ENCODE measurements around the gene KCNH1.

The KCNH1 gene

DNA sequence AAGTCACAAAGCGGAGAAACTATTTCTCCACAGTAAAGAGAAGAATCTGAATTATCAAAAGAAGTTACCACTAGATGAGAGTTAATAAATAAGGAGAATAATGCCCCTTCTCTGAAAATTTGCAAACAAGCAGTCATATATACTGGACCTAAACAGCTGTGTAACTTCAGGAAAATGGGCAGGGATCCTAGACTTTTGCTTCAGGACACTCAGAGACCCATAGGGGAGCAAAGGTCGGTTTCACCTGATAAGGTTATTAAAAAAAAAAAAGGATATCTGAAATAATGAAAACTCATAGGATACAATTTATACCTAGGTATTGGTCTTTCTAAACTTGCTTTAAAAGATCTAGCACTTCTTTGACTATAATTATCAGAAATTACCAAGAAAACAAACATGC is 191.4 kb downstream of the KCNH1 start:
- no peaks in the 10 kb centered on the region for H3K36me3 ChIP-seq (ENCODE audit: insufficient read depth, low read length)
- H3K9me3 ChIP-seq (ENCODE audit: control insufficient read depth, insufficient read depth, low read length), result no peaks in the 10 kb centered on the region
- no peak overlapping the region for H3K9ac ChIP-seq (ENCODE audit: low read depth, low read length)
- 0 out of 2 replicates have a peak, but pooled peaks cover 5% of the 10 kb centered on the region for H3K4me1 ChIP-seq (ENCODE audit: insufficient read depth, low read length)

DNA sequence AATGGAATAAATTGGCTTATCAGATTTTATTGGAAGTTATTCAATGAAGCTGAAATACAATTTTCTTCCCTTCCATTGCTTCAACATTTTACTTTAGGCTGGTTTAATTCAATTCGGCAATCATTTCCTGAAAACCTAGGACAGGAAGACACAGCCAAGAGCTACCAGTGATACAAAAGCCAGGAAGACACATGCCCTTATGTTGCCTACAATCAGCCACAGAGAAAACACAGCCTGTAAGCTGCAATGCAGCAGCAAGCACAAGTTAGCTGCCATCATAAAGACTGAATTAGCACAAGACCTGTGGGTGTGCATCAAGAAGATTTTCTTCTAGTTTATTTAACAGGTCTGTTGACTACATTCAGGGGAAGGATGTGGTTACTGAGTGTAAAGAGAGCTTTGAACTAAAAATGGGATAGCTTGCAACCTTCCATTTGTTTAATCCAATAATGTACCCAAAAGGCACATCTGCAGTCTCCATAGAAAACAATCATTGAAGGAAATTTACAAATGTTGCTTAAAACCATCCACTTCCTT is 193.8 kb downstream of the KCNH1 start:
- Histone ChIP-seq H3K9me3 (ENCODE audit: control insufficient read depth, insufficient read depth, low read length) (no peaks in the 10 kb centered on the region), H3K36me3 (ENCODE audit: insufficient read depth, low read length) (no peaks in the 10 kb centered on the region), H3K9ac (ENCODE audit: low read depth, low read length) (no peak overlapping the region), H3K4me1 (ENCODE audit: insufficient read depth, low read length) (0 out of 2 replicates have a peak, but pooled peaks cover 5% of the 10 kb centered on the region)

DNA sequence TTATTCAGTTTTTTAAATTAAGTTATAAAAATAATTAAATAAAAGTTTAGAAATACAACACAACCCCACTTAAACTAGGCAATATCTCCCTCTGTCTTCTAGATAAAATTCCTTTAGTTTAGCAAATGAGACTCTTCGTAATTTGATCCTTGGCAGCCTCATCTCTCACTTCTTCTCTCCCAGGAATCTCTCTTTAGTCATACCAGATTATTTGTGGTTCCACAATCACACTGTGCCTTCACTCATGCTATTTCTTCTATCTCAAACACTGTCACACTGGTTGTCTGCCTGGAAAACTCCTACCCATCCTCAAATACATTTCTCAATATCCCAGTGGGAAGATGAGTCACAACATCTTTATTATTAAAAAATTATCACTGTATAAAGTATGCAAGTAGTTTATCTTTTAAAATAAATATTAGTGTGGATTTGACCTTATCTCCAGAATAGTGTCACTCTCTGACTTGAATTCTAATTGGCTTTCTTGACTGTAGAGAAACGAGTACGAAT is 195.5 kb downstream of the KCNH1 start:
- Histone ChIP-seq H3K9ac (ENCODE audit: low read depth, low read length) (no peak overlapping the region), H3K9me3 (ENCODE audit: control insufficient read depth, insufficient read depth, low read length) (no peaks in the 10 kb centered on the region), H3K36me3 (ENCODE audit: insufficient read depth, low read length) (no peaks in the 10 kb centered on the region), H3K4me1 (ENCODE audit: insufficient read depth, low read length) (0 out of 2 replicates have a peak, but pooled peaks cover 5% of the 10 kb centered on the region)

DNA sequence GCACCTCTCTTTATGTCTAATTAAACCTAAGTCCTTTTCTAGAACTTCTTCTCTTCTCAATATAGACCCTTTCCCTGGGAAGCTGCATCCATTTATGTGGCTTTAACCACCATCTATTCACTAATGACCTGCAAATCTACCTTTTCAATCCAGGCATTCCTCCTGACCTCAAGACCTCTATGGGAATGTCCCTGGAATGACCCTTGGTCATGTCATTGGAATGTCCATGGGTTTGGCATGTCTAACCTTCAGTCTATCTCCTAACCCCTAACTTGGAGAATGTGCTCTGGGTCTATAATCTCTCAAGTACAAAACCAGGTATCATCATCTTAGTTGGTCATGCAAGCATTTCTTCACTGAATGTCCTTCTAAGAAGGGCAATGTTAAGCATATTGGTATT is 196.1 kb downstream of the KCNH1 start:
- Histone ChIP-seq H3K9me3 (ENCODE audit: control insufficient read depth, insufficient read depth, low read length) (no peaks in the 10 kb centered on the region), H3K4me1 (ENCODE audit: insufficient read depth, low read length) (0 out of 2 replicates have a peak, but pooled peaks cover 5% of the 10 kb centered on the region), H3K36me3 (ENCODE audit: insufficient read depth, low read length) (no peaks in the 10 kb centered on the region), H3K9ac (ENCODE audit: low read depth, low read length) (no peak overlapping the region)

DNA sequence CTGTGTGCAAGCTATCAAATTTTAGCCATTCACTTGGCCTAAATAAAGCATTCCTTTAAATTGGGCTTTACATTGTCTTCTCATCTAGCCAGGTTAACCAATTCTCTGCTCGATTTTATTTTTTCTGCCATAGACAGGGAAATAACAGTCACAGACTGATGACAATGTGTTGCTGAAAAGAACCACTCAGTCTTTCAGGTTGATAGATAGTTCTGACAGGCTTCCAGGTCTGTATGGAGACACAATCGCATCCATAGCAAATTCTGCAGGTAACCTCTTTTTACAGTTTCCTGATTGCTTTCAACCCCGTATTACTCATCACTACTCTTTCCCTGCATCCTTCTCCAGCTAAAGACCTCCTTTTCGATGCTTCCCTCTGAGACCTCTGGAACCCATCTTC is 198.0 kb downstream of the KCNH1 start:
- H3K4me1 ChIP-seq (ENCODE audit: insufficient read depth, low read length), result 0 out of 2 replicates have a peak, but pooled peaks cover 5% of the 10 kb centered on the region
- no peak overlapping the region for H3K9ac ChIP-seq (ENCODE audit: low read depth, low read length)
- H3K9me3 ChIP-seq (ENCODE audit: control insufficient read depth, insufficient read depth, low read length), result no peaks in the 10 kb centered on the region
- no peaks in the 10 kb centered on the region for H3K36me3 ChIP-seq (ENCODE audit: insufficient read depth, low read length)

DNA sequence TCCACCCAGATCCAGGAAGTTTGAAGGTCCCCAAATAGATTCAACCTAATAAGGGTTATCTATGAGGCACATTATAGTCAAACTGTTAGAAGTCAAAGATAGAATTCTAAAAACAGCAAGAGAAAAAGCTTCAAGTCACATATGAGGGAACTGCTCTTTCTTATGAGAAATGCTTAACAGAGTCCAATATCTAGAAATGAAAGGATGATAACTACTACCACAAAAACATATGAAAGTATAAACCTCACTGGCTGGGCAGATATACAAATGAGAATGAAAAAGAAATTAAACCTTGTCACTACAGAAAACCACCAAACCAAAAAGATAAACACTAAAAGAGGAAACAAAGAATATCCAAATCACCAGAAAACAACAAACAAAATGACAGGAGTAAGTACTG is 201.8 kb downstream of the KCNH1 start:
- H3K9ac ChIP-seq (ENCODE audit: low read depth, low read length), result no peak overlapping the region
- H3K36me3 ChIP-seq (ENCODE audit: insufficient read depth, low read length), result no peaks in the 10 kb centered on the region
- no peaks in the 10 kb centered on the region for H3K9me3 ChIP-seq (ENCODE audit: control insufficient read depth, insufficient read depth, low read length)
- H3K4me1 ChIP-seq (ENCODE audit: insufficient read depth, low read length), result no peaks in the 10 kb centered on the region

DNA sequence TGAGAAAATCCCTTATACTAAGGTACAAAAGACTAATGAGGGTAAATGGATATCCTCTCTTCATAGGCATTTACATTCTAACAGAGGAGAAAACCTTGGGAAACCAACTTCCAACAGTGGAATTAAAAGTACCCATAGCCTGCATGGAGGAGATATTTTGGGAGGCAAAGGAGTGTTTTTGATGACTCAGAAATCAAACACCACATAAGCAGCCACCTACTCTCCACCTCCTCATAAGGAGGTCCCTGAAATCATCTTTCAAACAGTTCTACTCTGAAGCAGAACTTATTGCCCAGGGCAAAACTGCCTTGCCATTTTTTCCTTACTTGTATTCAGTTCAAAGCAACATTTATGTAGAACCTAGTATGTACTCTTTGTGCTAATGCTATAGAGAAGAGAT is 211.3 kb downstream of the KCNH1 start:
- Histone ChIP-seq H3K9me3 (ENCODE audit: control insufficient read depth, insufficient read depth, low read length) (no peaks in the 10 kb centered on the region), H3K9ac (ENCODE audit: low read depth, low read length) (no peak overlapping the region), H3K36me3 (ENCODE audit: insufficient read depth, low read length) (no peaks in the 10 kb centered on the region), H3K4me1 (ENCODE audit: insufficient read depth, low read length) (no peaks in the 10 kb centered on the region)

DNA sequence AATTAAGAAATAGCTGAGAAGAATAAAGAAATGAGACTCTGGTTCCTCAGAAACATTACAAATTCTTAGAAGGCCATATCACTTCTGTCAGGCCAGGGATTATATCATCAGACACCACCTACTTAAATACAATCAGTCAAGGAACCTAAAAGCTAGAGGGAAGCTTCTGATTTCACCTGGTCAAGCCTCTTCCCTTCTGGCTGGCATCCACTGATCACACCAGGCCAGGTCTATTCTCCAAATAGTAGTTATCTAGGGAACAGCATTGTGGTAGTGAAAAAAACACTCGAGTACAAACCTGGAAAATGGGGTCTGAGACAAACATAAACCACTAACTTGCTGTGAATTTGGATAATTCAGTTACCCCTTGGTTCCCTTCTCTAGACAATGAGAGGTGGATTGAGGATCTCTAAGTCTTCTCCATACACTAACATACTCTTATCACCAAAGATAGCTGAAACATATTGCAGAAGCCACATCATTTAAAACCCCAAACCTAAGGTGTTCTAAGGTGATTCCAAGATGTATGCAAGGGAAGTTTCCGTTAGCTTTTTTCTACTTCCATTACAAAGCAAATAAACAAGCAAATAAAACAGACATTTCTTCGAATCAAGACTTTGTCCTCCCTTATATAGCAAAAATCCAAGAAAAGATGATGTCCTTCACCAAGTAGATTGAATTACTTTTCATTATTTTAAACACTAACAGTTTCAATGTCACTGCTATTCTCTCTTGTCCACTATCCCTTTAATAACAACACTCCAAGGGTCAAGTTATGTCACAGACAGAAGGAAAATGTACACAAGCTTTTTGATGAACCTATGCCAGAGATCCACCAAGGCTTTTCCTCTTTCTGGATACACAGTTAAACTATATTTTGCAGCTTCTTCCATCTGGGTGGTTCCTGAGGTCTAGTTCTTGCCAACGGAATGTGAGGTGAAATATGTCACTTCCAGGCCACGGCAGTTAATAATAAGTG is 212.9 kb downstream of the KCNH1 start:
- H3K36me3 ChIP-seq (ENCODE audit: insufficient read depth, low read length), result no peaks in the 10 kb centered on the region
- no peaks in the 10 kb centered on the region for H3K4me1 ChIP-seq (ENCODE audit: insufficient read depth, low read length)
- no peak overlapping the region for H3K9ac ChIP-seq (ENCODE audit: low read depth, low read length)
- H3K9me3 ChIP-seq (ENCODE audit: control insufficient read depth, insufficient read depth, low read length), result no peaks in the 10 kb centered on the region

DNA sequence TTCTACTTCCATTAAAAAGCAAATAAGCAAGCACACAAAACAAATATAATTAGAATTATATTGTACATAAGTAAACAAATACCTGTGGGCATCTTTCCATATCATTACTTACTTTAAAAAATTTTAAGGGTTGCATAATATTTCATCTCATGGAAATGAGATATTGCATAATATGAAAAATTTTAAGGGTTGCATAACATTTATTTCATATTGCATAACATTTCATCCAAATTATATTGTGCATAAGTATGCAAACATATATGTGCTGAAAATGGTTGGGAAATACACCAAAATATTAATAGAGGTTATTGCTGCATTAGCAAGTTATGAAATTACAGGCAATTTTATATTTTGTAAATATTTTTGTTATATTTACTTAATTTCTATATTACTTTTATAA is 213.7 kb downstream of the KCNH1 start:
- H3K36me3 ChIP-seq (ENCODE audit: insufficient read depth, low read length), result no peaks in the 10 kb centered on the region
- H3K9me3 ChIP-seq (ENCODE audit: control insufficient read depth, insufficient read depth, low read length), result no peaks in the 10 kb centered on the region
- H3K4me1 ChIP-seq (ENCODE audit: insufficient read depth, low read length), result no peaks in the 10 kb centered on the region
- H3K9ac ChIP-seq (ENCODE audit: low read depth, low read length), result no peak overlapping the region

DNA sequence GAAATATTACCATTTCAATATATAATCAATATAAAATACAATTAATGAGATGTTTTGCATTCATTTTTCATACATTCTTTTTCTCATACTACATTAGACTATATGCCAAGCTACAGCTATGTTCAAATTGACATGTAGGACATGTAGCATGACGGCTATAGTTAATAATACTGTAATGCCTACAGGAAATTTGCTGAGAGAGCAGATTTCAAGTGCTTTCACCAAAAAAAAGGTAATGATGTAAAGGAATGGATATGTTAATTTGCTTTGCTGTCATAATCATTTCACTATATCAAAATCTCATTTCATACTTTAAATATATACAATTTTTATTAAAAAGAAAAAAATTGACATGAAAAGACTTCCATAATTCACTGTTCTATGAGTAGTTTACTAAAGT is 215.1 kb downstream of the KCNH1 start:
- Histone ChIP-seq H3K9me3 (ENCODE audit: control insufficient read depth, insufficient read depth, low read length) (no peaks in the 10 kb centered on the region), H3K36me3 (ENCODE audit: insufficient read depth, low read length) (no peaks in the 10 kb centered on the region)

DNA sequence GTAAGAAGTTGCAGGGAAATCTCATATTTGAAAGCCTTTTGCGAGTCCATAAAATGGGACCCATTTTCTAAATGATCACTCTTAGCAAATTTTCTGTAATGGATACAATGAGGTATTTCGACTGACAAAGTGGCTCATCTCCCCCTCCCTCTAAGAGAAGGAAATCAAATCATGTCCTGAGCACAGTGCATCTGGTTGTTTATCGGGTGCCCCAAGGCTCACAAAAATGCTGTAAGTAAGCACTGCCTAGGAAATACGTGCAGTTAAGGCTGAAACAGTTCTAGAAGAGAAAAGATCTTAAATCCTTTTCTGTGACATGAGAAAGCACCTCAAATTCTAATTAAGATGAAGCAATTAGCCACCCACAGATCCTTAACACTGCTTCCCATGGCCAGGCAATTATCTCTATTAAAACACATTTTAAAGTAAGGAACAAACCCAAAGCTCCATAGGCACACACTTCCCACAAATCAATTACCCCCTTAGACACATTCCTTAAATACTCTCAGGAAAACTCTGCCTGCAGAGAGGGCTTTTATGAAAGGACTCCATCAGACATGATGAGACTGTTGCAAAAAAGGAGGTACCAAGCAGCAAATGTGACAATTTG is 216.3 kb downstream of the KCNH1 start:
- Histone ChIP-seq H3K4me1 (ENCODE audit: insufficient read depth, low read length) (no peaks in the 10 kb centered on the region), H3K9ac (ENCODE audit: low read depth, low read length) (no peak overlapping the region), H3K9me3 (ENCODE audit: control insufficient read depth, insufficient read depth, low read length) (no peaks in the 10 kb centered on the region; the same call in 1 of the 2 replicates), H3K36me3 (ENCODE audit: insufficient read depth, low read length) (no peaks in the 10 kb centered on the region)

More for the DNA sequence above, 215.1 kb downstream of the KCNH1 start:
- Histone ChIP-seq H3K4me1 (ENCODE audit: insufficient read depth, low read length) (no peaks in the 10 kb centered on the region), H3K9ac (ENCODE audit: low read depth, low read length) (no peak overlapping the region)

DNA sequence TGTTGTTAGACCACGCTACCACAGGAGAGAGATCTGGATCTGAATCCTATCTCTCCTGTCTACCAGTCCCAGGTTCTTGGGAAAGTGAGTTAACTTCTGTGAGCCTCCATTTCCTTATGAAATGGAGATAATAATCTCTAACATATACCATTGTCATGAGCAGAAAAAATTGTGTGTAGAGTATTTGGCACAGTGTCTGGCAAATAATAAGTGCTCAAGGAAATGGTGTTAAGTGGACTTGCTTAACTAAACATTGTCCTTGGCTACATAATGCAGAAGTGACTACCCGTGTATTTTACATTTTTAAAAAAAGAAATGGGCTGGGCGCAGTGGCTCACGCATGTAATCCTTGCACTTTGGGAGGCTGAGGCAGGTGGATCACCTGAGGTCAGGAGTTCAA is 217.4 kb downstream of the KCNH1 start:
- no peak overlapping the region for H3K9ac ChIP-seq (ENCODE audit: low read depth, low read length)
- no peaks in the 10 kb centered on the region for H3K36me3 ChIP-seq (ENCODE audit: insufficient read depth, low read length)
- no peaks in the 10 kb centered on the region; the same call in 1 of the 2 replicates for H3K9me3 ChIP-seq (ENCODE audit: control insufficient read depth, insufficient read depth, low read length)
- H3K4me1 ChIP-seq (ENCODE audit: insufficient read depth, low read length), result no peaks in the 10 kb centered on the region

DNA sequence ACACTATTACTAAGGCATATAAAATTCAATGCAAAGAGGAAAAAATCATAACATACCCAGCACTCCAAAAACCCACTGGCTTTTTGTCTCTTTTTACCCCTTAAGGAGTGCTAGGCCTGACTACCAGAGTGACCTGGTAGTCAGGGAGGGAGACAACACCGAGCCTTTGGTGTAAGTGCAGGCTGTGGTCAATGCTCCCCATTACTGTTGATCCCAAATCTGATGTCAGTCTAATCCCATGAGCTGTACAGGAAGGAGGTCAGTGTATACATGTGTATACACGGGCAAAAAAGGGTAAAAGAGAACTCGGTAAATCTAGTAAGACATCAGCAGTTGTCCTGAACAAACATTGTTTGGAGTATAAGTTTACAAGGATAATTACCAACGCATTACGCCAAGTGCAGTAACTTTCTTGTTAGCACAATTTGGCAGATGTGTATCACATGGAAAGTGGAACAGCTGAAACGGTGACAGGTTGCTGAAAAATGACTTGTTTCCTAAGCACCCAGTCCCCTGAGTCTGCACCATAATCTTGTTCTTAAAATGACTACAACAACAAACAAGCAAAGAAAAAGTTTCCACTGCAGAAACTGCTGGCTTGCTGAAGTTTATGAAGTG is 217.9 kb downstream of the KCNH1 start:
- no peak overlapping the region for H3K9ac ChIP-seq (ENCODE audit: low read depth, low read length)
- H3K36me3 ChIP-seq (ENCODE audit: insufficient read depth, low read length), result no peaks in the 10 kb centered on the region
- H3K9me3 ChIP-seq (ENCODE audit: control insufficient read depth, insufficient read depth, low read length), result no peaks in the 10 kb centered on the region; the same call in 1 of the 2 replicates
- no peaks in the 10 kb centered on the region for H3K4me1 ChIP-seq (ENCODE audit: insufficient read depth, low read length)

DNA sequence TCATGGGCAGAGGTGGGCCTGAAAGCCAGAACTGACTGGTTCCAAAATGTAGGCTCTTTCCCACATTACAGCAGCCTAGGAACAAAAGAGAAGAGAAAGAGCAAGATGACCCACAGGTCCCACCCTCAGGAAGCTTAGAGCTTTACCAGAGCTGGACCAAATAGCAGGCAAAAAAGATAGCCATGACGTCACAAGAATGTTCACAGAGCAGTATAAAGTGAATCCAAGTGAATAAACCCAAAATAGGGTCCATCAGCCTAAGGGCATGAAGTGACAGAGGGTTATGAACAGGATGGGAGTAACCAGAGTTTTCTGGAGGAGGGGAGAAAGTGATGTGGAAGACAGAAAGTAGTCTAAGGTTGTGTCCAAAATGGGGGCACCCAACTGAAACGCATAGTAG is 221.2 kb downstream of the KCNH1 start:
- Histone ChIP-seq H3K9me3 (ENCODE audit: control insufficient read depth, insufficient read depth, low read length) (no peaks in the 10 kb centered on the region; the same call in 1 of the 2 replicates), H3K9ac (ENCODE audit: low read depth, low read length) (no peak overlapping the region)

More for the DNA sequence above, 221.2 kb downstream of the KCNH1 start:
- Histone ChIP-seq H3K36me3 (ENCODE audit: insufficient read depth, low read length) (no peaks in the 10 kb centered on the region), H3K4me1 (ENCODE audit: insufficient read depth, low read length) (no peaks in the 10 kb centered on the region)
